ENCODE data around the gene FGD1. TPM values are rescaled to one million over a fixed set of nuclear protein-coding genes. Genes with fewer than 3 reads are reported as not detected.

Gene FGD1
- total and polyA plus RNA-seq, 2 donors (not counting 1 experiment from before 2014, with no cell fraction given) = 4.3 to 4.5 TPM

DNA sequence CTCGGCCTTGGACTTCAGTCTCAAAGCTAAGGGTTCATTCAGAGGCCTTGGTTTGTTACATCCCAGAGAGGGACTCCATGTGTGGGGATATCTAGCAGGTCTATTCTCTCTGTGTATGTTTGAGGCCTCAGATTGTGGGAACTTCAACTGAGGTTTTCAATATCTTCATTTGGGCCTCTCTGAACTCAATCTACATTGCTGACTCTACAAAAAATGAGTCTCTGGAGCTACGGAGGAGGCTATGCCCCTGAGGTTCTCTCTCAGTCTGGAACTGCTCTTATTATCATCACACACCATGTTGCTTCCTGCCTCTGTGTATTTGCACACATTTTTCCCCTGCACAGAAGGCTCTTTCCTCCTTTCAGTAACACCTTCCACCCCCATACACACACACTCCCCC lies 60.9 kb downstream of the FGD1 start:
- H3K36me3 ChIP-seq (ENCODE audit: control insufficient read depth, insufficient read depth, low read length) = no peaks in the 10 kb centered on the region
- H3K27ac ChIP-seq (ENCODE audit: insufficient read depth, low read length) = no peak overlapping the region
- H2AFZ ChIP-seq (ENCODE audit: low read length) = no peak overlapping the region
- no peak for TF ChIP-seq EZH2 (IDR thresholded peaks at IDR 0.05; ENCODE audit: low read length, missing control alignments)
- TF ChIP-seq CTCF (conservative IDR thresholded peaks at IDR 0.05 in 1 of 2, IDR thresholded peaks at IDR 0.05 in 1 of 2; ENCODE audit: low read depth in 1 of 2, low read length in 2 of 2) = no peak
- no peaks in the 10 kb centered on the region for H4K20me1 ChIP-seq (ENCODE audit: control insufficient read depth, extremely low read depth, insufficient read depth, low read length)
- no peak overlapping the region for H3K4me3 ChIP-seq (replicated peaks in 1 of 4; ENCODE audit: control extremely low read depth in 1 of 4, insufficient read depth in 1 of 4, low read depth in 3 of 4, low read length in 4 of 4)
- no peaks in the 10 kb centered on the region for H3K9me3 ChIP-seq (ENCODE audit: control insufficient read depth, insufficient read depth, low read depth, low read length)
- no peaks in the 10 kb centered on the region for H3K27me3 ChIP-seq (ENCODE audit: control insufficient read depth, insufficient read depth, low read length)
- H3K4me2 ChIP-seq (ENCODE audit: extremely low read depth, insufficient read depth, low read length) = no peak overlapping the region
- no peaks in the 10 kb centered on the region for H3K79me2 ChIP-seq (ENCODE audit: control insufficient read depth, insufficient read depth, low read length)
- H3K4me1 ChIP-seq (ENCODE audit: control insufficient read depth, extremely low read depth, insufficient read depth, low read length) = no peaks in the 10 kb centered on the region
- DNase-seq (ENCODE audit: low read depth in 2 of 2) = no peak
- H3K9ac ChIP-seq (ENCODE audit: insufficient read depth, low read length) = no peak overlapping the region

GRCh38 chrX:54430519-54430918 lies 65.5 kb downstream of the FGD1 start:
- Histone ChIP-seq H3K36me3 (ENCODE audit: control insufficient read depth, insufficient read depth, low read length) (no peaks in the 10 kb centered on the region), H3K4me2 (ENCODE audit: extremely low read depth, insufficient read depth, low read length) (no peak overlapping the region), H4K20me1 (ENCODE audit: control insufficient read depth, extremely low read depth, insufficient read depth, low read length) (no peaks in the 10 kb centered on the region), H3K27ac (ENCODE audit: insufficient read depth, low read length) (no peak overlapping the region), H2AFZ (ENCODE audit: low read length) (no peak overlapping the region), H3K4me3 (replicated peaks in 1 of 4; ENCODE audit: control extremely low read depth in 1 of 4, insufficient read depth in 1 of 4, low read depth in 3 of 4, low read length in 4 of 4) (no peak overlapping the region), H3K4me1 (ENCODE audit: control insufficient read depth, extremely low read depth, insufficient read depth, low read length) (no peaks in the 10 kb centered on the region), H3K9ac (ENCODE audit: insufficient read depth, low read length) (no peak overlapping the region), H3K27me3 (ENCODE audit: control insufficient read depth, insufficient read depth, low read length) (no peaks in the 10 kb centered on the region), H3K79me2 (ENCODE audit: control insufficient read depth, insufficient read depth, low read length) (no peaks in the 10 kb centered on the region), H3K9me3 (ENCODE audit: control insufficient read depth, insufficient read depth, low read depth, low read length) (no peaks in the 10 kb centered on the region)
- no peak for DNase-seq (ENCODE audit: low read depth in 2 of 2)
- no peak for TF ChIP-seq CTCF (conservative IDR thresholded peaks at IDR 0.05 in 1 of 2, IDR thresholded peaks at IDR 0.05 in 1 of 2; ENCODE audit: low read depth in 1 of 2, low read length in 2 of 2)
- no peak for TF ChIP-seq EZH2 (IDR thresholded peaks at IDR 0.05; ENCODE audit: low read length, missing control alignments)

DNA sequence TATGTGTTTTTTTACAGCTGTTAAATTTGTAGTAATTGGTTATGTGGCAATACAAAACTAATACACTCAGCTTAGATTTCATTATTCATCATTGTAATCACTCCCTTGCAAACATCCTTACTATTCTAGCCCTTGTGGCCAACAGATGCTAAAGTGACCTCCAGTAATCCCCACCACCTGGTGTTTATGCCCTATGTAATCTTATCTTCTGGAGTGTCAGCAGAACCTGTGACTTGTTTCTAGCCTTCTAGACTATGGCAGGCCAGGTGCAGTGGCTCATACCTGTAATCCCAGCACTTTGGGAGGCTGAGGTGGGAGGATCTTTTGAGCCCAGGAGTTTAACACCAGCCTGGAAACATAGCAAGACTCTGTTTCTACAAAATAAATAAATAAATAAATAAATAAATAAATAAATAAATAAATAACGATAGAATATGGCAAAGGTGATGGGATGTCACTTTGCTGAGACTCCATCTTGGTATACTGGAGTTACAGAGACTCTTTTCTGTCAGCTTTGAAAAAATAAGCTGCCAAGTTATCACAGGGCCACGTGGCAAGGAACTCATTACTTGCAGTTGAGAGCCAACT lies 68.1 kb downstream of the FGD1 start:
- no peaks in the 10 kb centered on the region for H3K4me1 ChIP-seq (ENCODE audit: control insufficient read depth, extremely low read depth, insufficient read depth, low read length)
- H3K9me3 ChIP-seq (ENCODE audit: control insufficient read depth, insufficient read depth, low read depth, low read length) = no peaks in the 10 kb centered on the region
- H3K9ac ChIP-seq (ENCODE audit: insufficient read depth, low read length) = no peak overlapping the region
- no peaks in the 10 kb centered on the region for H3K27me3 ChIP-seq (ENCODE audit: control insufficient read depth, insufficient read depth, low read length)
- no peak overlapping the region for H3K4me3 ChIP-seq (replicated peaks in 1 of 4; ENCODE audit: control extremely low read depth in 1 of 4, insufficient read depth in 1 of 4, low read depth in 3 of 4, low read length in 4 of 4)
- DNase-seq (ENCODE audit: low read depth in 2 of 2) = no peak
- H3K27ac ChIP-seq (ENCODE audit: insufficient read depth, low read length) = no peak overlapping the region
- no peak overlapping the region for H3K4me2 ChIP-seq (ENCODE audit: extremely low read depth, insufficient read depth, low read length)
- H2AFZ ChIP-seq (ENCODE audit: low read length) = no peak overlapping the region
- no peaks in the 10 kb centered on the region for H3K36me3 ChIP-seq (ENCODE audit: control insufficient read depth, insufficient read depth, low read length)
- H3K79me2 ChIP-seq (ENCODE audit: control insufficient read depth, insufficient read depth, low read length) = no peaks in the 10 kb centered on the region
- H4K20me1 ChIP-seq (ENCODE audit: control insufficient read depth, extremely low read depth, insufficient read depth, low read length) = no peaks in the 10 kb centered on the region
- TF ChIP-seq CTCF (conservative IDR thresholded peaks at IDR 0.05 in 1 of 2, IDR thresholded peaks at IDR 0.05 in 1 of 2; ENCODE audit: low read depth in 1 of 2, low read length in 2 of 2) (no peak), EZH2 (IDR thresholded peaks at IDR 0.05; ENCODE audit: low read length, missing control alignments) (no peak)

All from fibroblast of lung (primary cell).